HuH-7.5 (cell line): ENCODE results near the gene DSP.

ENCODE experiments used
- DNase-seq: peaks from one replicate; pipeline ENCODE4 v3.0.0; 2011; ENCODE audit warnings: low spot score

Gene DSP, protein sequence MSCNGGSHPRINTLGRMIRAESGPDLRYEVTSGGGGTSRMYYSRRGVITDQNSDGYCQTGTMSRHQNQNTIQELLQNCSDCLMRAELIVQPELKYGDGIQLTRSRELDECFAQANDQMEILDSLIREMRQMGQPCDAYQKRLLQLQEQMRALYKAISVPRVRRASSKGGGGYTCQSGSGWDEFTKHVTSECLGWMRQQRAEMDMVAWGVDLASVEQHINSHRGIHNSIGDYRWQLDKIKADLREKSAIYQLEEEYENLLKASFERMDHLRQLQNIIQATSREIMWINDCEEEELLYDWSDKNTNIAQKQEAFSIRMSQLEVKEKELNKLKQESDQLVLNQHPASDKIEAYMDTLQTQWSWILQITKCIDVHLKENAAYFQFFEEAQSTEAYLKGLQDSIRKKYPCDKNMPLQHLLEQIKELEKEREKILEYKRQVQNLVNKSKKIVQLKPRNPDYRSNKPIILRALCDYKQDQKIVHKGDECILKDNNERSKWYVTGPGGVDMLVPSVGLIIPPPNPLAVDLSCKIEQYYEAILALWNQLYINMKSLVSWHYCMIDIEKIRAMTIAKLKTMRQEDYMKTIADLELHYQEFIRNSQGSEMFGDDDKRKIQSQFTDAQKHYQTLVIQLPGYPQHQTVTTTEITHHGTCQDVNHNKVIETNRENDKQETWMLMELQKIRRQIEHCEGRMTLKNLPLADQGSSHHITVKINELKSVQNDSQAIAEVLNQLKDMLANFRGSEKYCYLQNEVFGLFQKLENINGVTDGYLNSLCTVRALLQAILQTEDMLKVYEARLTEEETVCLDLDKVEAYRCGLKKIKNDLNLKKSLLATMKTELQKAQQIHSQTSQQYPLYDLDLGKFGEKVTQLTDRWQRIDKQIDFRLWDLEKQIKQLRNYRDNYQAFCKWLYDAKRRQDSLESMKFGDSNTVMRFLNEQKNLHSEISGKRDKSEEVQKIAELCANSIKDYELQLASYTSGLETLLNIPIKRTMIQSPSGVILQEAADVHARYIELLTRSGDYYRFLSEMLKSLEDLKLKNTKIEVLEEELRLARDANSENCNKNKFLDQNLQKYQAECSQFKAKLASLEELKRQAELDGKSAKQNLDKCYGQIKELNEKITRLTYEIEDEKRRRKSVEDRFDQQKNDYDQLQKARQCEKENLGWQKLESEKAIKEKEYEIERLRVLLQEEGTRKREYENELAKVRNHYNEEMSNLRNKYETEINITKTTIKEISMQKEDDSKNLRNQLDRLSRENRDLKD (N-terminal part only)

DNA sequence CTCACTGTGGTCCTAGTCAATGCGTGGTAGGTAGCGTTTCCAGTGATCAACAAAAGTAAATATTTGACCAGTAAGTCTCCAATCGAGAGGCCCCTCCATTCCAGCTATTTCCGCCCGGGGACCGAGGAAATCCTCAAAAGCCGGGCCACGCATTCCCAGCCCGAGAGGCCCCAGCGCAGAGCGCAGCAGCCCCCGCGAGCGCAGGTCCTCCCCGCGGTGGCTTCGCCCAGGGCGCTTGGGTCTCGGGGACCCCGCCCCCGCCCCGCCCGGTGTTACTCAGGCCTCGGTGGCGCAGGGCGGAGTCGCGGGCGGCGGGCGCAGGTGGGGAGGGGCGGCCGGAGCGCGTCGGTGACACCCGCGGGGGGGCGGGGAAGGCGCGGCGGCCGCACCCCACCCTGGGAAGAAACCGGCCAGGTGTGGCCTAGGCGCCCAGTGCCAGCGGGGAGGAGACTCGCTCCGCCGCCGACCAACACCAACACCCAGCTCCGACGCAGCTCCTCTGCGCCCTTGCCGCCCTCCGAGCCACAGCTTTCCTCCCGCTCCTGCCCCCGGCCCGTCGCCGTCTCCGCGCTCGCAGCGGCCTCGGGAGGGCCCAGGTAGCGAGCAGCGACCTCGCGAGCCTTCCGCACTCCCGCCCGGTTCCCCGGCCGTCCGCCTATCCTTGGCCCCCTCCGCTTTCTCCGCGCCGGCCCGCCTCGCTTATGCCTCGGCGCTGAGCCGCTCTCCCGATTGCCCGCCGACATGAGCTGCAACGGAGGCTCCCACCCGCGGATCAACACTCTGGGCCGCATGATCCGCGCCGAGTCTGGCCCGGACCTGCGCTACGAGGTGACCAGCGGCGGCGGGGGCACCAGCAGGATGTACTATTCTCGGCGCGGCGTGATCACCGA, at the start of gene DSP:
Gene DSP, plus strand, starts transcription at position 497 of the 890 bp plus-strand sequence. Its CDS starts 245 bp downstream, at position 742.
- DNase-seq: peak; percentile 64

DNA sequence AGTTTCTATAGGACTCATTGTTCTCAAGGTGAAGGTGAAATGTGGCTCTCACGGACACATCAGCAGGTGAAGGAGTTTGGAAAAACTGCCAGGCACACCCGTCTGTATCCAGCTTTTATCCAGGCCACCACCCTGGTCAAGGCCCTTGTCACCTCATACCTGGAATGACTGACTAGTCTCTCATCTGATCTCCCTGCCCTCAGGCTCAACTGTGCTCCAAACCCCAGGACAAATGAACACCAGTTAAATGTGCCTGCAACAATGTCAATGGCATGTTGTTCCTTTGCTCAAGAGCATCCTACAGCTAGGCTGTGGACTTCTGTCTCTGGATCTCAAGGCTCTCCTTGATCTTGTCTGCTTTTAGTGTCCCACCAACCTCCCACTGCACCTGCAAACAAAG, 47.6 kb upstream of the DSP start:
- no peak for DNase-seq

DNA sequence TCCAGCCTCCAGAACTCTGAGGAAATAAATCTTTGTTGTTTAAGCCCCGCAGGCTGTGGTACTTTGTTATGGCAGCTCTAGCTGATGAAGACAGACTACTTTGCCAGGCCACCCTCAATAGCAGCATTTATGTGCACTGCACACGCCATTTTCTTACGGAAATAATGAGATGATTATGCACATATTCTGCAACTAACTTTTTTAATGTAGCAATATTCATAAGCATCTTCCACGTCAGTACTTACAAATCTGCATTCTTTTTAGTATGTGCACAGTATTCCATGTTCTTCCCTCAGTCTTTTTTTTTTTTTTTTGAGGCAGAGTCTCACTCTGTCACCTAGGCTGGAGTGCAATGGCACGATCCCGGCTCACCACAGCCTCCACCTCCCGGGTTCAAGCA, 46.8 kb upstream of the DSP start:
- no peak for DNase-seq

DNA sequence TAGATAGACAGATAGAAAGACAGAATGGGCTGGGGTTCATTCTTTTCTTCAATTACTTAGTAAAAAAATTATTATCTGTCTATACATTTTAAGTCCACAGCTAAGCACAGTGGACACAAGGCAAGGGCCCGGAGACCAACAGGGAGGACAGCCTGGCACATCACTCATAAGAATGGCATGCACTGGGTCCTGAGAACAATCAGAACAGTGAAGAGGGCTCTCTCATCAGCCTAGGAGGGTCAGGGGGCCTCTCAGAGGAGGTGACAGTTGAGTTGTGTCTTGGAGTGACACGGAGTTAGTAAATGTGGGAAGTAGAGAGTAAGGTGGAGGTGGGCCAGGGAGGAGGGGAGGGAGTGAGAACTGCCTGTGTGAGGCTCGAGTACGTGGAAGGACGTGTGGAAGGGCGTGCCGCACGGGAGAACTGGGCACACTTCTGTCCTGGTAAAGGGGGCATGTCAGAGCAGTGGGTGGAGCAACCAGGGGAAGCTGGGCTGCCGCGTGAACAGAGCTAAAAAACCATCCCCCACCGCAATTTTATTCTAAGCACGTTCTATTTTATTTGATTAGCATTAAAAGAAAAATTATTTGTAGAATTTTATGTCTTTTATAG, 45.1 kb upstream of the DSP start:
- no peak for DNase-seq

DNA sequence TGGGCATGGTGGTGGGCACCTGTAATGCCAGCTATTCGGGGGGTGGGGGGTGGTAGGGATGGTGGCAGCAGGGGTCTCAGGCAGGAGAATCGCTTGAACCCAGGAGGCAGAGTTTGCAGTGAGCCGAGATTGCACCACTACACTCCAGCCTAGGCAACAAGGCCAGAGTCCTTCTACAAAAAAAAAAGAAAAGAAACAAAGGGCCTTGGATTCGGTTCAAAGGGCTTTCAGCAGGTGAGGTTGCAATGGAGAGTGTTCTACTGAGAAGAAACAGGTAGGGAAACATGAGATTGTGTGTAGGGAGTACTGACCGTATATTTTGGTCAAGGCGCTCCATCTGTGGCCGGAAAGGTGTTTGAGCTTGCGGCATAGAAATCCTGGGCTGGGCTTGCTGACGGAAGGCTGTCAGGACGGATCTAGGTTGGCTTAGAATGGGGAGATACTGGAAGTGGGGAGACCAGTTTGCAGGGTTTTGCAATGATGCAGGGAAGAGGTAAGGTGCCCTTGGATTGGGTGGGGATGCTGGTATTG, 40.7 kb upstream of the DSP start:
- no peak for DNase-seq

DNA sequence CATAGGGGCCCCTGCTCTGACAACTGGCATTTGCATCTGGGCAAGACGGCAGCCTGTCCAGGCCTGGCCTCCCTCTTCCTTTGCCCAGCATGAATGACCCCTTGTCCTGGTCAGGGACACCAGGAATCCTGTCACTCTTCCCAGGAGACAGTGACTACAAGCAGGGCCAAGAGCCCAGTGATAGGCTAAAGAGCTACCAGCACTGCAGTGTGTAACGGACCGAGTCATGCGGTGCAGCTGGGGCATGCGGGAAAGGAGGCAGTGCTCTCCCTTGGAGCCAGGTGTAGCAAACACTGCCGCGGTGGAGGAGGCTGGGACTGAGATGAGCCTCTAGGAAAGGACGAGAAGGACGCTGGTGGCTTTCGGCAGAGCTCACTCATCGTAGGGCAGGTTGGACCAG, 38.7 kb upstream of the DSP start:
- no peak for DNase-seq

DNA sequence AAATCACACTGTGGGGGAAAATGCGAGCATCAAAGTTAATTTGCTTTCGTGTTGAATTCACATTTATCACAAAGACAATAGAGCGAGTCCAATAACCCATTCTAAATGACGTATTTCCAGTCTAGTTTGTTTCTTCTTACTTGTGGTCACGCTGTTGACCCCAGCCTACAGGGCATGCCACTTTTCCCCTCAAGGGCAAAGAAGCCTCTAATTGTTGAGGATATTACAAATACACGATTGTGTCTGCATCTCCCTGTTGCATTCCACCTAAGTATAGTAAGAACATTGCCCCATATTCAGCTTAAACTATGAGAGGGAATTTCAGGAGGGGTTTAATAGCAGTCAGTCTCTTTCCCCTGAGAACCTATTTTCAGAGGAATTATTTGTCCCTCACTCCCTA, 37.4 kb upstream of the DSP start:
- no peak for DNase-seq

DNA sequence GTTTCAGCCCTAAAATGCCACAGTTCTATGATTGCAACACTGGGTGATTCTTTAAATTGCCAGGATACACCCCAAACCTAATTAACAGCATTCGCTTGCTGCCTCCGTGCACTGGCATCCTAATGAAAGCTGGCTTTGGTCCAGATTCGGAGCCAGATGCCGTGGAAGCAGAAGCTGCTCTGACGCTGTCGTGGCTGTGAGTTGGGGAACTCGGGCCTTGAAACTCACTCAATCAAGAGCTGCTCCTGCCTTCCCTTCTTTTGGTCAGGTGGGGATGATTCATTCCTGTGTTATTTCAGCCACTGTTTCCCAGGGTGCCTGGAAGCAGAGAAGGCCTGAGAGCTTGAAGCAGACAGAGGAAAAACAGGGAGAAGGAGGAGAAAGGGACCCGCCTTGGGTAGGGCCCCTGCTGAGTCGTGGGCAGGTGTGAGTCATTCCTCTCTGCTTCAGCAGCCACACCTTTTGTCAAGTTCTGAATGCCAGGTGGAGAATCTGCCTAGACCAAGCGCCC, 36.2 kb upstream of the DSP start:
- peak; percentile 19 for DNase-seq

DNA sequence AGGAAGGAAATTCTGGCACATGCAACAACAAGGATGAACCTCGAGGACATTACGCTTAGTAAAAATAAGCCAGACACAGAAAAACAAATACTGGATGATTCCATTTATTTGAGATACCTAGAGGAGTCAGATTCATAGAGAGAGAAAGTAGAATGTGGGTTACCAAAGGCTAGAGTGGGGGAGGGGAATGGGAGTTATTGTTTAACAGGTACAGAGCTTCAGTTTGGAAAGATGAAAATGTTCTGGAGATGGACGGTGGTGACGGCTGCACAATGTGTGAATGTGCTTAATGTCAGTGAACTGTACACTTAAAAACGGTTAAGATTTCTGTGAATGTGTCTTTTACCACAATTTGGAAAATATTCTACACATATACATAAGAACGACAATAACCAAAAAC, 33.9 kb upstream of the DSP start:
- no peak for DNase-seq

DNA sequence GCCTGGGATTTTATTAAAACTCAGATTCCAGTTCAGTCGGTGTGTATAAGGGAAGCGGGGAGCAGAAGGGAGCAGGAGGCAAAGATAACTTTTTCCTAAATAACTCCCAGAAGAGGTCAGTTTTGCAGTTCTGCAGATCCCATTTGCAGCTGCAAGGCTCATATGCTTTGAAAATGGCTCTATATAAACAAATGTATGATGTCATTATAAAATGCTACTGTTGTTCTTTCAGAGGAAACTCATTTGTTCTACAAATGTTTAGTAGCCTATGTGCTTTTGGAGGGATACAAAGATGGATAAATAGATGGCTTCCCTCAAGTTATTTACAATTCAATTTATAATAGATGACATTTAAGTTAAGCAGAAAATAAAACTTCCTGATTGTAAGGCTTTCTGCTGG, 29.2 kb upstream of the DSP start:
- DNase-seq: no peak

DNA sequence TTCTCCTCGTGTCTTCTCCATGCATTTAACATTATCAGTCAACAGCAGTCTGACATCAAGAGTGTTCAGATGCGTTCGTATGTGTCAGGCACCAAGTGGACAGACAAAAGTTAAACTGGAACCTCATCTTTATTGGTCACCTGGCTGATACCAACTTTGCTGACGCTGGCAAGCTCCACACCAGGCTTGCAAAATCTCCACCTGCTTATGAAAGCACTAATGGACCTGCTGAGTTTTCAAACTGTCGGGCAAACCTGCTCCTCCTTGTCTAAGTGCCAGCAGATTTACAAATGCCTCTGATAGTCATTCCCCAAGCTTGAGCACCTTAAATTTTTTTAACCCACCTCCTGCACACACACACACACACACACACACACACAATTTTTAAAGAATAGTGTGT, 27.9 kb upstream of the DSP start:
- DNase-seq: no peak

DNA sequence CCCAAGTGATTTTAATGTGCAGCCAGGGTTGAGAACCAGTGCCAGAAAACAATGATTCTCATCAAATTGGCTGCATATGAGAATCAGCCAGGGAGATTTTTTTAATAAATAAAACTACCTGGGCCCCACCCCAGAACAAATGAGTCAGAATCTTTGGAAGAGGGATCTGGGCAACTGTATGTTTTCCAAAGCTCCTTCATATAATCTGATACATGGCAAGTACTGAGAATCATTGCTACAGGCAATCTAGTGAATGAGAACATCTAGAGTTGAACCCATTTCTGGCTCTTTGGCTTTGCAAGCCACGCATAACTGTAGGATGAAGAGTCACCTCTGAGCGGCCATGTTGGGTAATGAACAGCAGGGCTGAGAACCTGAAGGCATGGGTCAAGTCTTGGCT, 26.1 kb upstream of the DSP start:
- no peak for DNase-seq

DNA sequence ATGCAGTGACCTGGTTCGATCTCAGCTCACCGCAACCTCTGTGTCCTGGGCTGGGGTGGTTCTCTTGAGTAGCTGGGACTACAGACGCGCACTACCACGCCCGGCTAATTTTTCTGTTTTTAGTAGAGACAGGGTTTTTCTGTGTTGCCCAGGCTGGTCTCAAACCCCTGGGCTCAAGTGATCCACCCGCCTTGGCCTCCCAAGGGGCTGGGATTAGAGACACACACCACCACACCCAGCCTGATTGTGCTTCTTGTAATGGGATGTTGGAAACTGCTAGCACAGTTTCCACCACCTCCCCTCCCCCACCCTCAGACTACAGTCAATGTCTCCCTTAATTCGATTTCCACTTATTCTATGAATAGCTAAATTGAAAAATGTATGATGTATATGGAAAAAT, 22.6 kb upstream of the DSP start:
- DNase-seq: no peak

DNA sequence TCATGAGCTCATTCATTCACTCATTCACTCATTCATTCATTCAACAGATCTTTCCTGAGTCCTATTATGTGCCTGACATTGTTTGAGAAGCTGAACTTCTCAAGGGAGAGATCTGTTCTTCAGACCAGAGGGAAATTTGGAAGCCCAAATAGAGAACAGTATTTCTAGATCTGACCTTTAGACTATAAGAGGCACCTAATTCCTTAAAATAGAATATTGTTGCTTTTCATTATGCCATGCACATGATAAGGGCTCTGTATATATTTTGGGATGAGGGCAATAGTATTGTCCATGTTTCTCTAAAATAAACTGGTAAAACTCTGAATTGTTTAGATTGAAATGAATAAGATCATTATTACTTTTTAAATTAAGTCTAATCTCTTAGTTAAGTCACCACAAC, 18.6 kb upstream of the DSP start:
- DNase-seq: no peak

DNA sequence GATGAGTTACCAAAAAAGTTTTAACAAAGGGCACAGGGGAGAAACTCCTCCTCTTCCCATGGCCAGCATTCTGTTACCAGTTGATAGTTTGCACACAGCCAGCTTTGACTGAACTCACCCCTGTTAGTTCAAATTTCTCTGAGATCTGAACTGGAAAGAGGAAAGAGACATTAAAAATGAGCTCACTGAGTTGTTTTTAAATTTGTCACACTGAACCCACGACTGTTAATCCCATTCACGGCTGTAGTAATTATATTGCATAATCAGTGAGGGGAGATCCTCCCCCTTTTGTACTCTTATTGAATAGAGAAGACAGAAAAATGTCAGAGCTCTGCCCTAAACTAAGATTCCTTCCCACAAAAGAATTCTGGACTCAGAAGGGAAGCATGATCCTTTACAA, 17.5 kb upstream of the DSP start:
- DNase-seq: no peak

DNA sequence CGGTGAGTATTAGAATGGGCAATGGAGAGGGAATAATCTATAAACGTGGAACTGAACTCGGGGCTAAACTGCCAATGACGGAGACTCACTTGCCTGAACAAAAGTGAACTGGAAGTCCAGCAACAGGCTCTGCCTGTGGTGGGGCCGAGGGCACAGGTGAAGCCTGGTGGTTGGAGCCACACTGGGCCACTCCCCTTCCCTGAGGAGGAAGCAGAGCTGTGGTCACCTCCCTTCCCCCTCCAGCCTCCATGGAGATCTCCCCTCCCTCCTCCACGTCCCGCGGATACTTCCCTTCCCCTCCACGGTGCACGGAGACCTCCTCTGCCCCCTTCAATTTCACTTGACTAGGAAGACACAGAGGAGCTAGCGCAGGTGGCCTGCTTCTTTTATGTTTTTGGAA, 14.7 kb upstream of the DSP start:
- DNase-seq: no peak

DNA sequence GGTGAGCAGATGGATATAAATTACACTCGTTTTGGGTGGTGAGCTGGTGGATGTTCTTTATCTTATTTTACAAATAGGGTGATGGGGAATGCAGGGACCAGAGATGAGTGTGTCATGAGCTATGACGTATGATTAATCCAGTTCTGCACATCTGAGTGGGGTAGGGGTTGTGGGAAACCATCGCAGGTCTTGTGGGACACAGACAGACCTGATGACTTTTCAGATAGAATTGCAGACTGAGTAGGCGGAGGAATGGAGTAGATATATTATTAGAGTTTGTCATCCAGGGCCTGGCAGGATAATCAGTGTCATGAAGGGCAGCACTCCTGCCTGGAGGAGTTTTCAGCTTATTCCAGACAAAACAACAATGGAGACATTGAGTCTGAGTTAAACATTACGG, 12.9 kb upstream of the DSP start:
- no peak for DNase-seq

DNA sequence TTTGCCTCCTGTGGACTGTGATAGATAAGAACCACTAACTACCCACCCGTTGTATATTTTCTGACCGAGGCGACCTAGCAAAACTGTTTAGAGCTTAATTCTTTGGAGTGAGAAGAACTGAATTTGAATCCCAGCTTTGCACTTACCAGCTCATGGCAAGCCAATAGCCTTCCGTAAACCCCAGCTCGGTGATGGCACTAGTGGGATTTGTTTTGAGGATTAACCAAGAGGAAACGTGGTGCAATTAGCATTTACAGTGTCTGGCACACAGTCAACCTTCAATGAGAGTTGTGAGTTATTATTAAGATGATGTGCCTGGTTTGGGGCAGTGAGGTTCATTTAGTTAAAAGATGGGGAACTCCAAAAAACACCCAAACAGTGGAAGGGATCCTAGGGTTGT, 12.3 kb upstream of the DSP start:
- no peak for DNase-seq

DNA sequence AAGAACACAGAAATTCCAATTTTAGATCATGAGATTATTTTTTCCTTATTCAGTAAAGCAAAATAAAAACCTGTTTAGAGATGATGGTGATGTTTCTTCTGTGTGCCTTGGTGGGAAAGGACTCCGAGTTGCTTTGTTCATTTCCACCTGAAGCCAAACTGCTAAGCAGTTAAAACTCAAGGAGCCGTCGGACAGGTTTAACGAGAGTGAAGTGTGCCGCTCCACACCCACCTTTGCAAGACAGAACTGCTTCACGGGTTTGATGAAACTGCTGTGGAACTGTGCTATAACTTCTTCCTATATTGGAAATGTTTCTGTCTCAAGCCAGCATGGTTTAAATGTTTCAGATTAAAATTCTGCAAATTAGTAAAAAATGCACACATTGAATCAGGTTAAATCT, 9.2 kb upstream of the DSP start:
- DNase-seq: no peak

DNA sequence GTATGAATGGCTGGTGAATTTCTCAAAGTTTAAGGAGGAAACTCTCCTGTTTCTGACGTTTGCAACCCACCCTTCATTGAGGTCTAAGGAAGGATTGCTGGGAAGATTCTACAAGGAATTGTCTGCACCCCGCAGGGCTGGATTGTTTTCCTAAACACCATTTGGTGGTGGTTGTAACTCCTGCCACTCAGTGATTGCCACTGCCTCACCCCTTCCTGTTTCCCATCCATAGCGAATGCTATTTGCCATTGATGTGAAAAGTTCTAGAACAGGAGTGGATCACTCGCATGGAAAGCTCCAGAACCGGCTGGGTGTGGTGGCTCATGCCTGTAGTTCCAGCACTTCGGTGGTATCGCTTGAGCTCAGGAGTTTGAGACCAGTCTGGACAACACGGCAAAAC, 8.7 kb upstream of the DSP start:
- no peak for DNase-seq

DNA sequence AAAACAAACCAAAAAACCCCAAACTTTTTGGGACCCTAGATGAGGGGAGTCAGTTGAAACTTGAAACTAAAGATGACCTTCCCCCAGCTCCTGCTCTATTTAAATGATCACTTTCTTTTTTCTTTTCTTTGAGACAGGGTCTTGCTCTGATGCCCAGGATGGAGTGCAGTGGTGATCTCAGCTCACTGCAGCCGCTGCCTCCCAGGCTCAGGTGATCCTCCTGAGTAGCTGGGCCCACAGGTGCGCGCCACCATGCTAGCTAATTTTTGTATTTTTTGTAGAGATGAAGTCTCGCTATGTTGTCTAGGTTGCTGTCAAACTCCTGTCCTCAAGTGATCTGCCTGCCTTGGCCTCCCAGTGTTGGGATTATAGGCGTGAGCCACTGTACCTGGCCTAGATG, 7.3 kb upstream of the DSP start:
- DNase-seq: no peak
